ENCODE results near the gene GRIP2. TPM values are rescaled to one million over a fixed set of nuclear protein-coding genes. Genes with fewer than 3 reads are reported as not detected.

The GRIP2 gene
- polyA plus RNA-seq, 6 donors from 2014 or later, result 0.09 TPM; not detected in 5

DNA sequence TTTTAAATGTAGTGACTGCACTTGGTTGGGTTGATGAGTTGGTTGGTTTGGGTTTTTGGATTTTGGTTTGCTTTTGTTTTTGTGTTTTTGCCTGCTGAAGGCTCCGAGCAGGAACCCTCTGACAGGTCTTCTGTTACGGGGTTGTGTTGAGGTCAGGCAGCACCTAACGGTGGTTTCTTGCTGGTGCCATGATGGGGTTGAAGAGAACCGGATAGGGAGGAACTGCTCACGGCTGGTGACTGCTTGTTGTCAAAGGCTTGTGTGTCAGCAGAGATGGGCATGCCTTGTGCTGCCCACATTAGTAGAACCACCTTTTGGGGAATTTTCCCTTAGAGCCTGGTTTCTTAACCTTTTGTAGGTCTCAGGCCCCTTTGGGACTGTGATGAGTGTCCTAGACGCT is 95.8 kb downstream of the GRIP2 start:
- no peak for DNase-seq
- no peaks in the 10 kb centered on the region for H3K27me3 Mint-ChIP-seq
- peaks cover 13 to 23% (median 20%) of the 10 kb centered on the region in 3 donors for H3K4me1 Mint-ChIP-seq
- no peak overlapping the region for H3K4me3 Mint-ChIP-seq
- peak overlapping the region in 1 of 6 donors; percentile 39 for H3K27ac Mint-ChIP-seq
- H3K9me3 Mint-ChIP-seq, result no peaks in the 10 kb centered on the region
- ATAC-seq (ENCODE audit: low read depth in 2 of 2), result no peak
- H3K36me3 Mint-ChIP-seq, result peaks cover 28 to 30% of the 10 kb centered on the region in 2 donors

DNA sequence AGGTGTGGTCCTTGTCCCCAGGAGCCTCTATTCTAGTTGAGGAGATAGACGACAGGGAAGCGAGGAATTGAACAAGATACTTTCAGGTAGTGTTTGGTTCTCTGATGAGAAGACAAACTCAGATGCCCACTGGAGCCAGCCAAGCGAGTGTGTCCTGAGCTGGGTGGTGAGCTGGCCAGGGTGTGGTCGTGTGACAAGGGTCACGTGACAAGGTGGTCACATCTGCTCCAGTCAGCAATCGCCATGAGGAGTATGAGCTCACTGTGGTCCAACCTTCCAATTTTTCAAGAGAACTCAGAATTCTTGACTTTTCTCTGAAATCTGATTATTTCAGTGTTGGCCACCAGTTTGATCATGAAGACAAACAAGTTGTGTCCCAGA is 98.2 kb downstream of the GRIP2 start:
- DNase-seq (no peak), ATAC-seq (ENCODE audit: low read depth in 2 of 2) (no peak)
- no peaks in the 10 kb centered on the region for H3K27me3 Mint-ChIP-seq
- peaks cover 22 to 37% (median 34%) of the 10 kb centered on the region in 3 donors for H3K4me1 Mint-ChIP-seq
- H3K36me3 Mint-ChIP-seq, result peaks cover 13 to 22% of the 10 kb centered on the region in 2 donors
- H3K9me3 Mint-ChIP-seq, result no peaks in the 10 kb centered on the region
- H3K4me3 Mint-ChIP-seq, result no peak overlapping the region
- no peak overlapping the region for H3K27ac Mint-ChIP-seq

DNA sequence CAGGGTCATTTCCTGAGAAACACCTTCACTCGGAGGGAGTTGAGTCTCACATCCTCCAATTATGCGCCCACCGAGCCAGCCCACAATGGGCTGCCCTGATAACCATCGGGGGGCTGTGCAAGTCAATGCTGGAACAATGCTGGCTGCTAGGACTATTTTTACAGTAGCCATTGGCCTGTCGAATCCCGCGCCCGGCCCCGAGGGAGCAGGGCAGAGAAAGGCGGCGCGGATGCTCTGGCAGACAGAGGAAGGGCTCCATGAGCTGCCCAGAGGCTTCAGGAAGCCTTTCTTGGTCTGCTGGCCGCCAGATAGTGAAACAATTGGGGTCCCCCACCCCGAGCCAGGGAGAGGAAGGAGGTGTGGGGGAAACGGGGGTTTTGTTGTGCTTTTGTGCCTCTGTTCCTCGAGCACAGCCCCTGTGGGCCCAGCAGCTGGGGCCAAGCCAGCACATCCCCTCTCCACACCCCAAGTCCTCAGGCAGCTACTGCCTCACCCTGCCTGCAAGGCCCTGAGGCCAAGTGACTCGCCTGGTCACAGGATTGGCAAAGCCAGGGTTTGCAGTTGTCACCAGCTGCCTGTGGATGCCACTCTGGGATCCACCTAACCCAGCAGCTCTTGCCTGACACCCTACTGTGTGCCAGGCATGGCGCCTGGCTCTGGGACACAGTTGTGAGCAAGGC is 98.8 kb downstream of the GRIP2 start:
- no peak for ATAC-seq (ENCODE audit: low read depth in 2 of 2)

DNA sequence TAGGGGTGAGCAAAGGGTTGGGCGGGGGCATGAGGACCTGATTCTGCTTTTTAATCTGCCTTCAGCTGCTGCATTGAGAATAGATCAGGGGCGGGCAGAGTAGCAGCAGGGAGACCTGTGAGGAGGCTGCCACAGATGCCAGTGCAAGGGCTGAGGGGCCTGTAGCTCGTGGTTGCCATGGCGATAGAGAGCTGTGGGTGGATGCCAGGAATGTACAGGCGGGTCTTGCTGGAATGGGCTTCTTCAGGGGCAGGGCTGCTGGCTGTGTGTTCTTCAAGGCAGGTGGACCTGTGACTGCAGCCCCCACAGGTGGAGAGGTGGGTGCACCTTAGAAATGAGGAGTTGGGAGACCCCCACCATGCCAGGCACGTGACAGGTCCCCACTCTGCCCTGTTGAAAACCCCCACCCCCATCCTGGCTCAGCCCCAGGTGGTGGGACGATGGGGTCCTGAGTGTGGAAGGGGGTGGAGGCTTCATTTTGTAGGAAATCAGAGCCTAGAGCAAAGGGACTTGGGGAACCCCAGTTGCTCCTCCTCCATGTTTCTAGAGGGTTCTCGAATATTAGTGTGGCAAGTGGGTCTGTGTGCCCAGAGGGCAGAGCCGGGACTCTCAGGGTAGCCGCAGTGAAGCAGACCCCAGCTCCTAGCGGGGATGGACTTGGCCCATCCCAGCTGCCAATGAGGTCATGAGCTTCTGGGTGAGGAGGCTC is 99.5 kb downstream of the GRIP2 start:
- H3K36me3 Mint-ChIP-seq, result peaks cover 5 to 10% of the 10 kb centered on the region in 2 donors
- H3K27ac Mint-ChIP-seq, result peak overlapping the region in 3 of 6 donors; percentile 26 to 82 (median 71)
- H3K4me3 Mint-ChIP-seq, result peak overlapping the region in 2 of 8 donors; percentile 66
- H3K9me3 Mint-ChIP-seq, result no peaks in the 10 kb centered on the region
- H3K27me3 Mint-ChIP-seq, result no peaks in the 10 kb centered on the region
- peak in 1 of 2 donors; percentile 7 for ATAC-seq (ENCODE audit: low read depth in 2 of 2)
- H3K4me1 Mint-ChIP-seq, result peaks cover 26 to 47% (median 39%) of the 10 kb centered on the region in 3 donors
- DNase-seq, result no peak

More for the DNA sequence above, 98.8 kb downstream of the GRIP2 start:
- H3K4me1 Mint-ChIP-seq, result peaks cover 26 to 42% (median 39%) of the 10 kb centered on the region in 3 donors
- H3K27ac Mint-ChIP-seq, result no peak overlapping the region
- no peak overlapping the region for H3K4me3 Mint-ChIP-seq
- DNase-seq, result no peak
- no peaks in the 10 kb centered on the region for H3K9me3 Mint-ChIP-seq
- H3K27me3 Mint-ChIP-seq, result no peaks in the 10 kb centered on the region
- peaks cover 10 to 17% of the 10 kb centered on the region in 2 donors for H3K36me3 Mint-ChIP-seq

DNA sequence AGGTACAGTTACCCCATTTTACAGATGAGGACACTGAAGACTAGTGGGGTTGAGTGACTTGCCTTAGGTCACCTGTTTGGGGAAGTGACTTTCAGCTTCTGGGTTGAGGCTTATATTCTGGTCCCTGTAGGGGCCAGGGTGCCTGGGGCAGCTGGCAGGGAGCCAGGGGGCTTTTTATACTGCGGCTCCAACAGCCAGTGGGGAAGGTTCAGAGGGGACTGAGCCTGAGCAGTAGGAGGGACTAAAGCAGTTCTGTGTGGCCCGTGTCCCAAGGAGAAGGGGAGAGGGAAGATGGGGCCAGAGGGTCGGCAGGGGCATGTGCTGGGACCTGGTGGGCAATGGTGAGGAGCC is 100.0 kb downstream of the GRIP2 start:
- peaks cover 26 to 52% (median 40%) of the 10 kb centered on the region in 3 donors for H3K4me1 Mint-ChIP-seq
- H3K27me3 Mint-ChIP-seq, result no peaks in the 10 kb centered on the region
- peak overlapping the region in 4 of 8 donors; percentile 32 to 71 (median 68) for H3K4me3 Mint-ChIP-seq
- no peaks in the 10 kb centered on the region for H3K9me3 Mint-ChIP-seq
- DNase-seq (no peak), ATAC-seq (ENCODE audit: low read depth in 2 of 2) (peak; percentile 72)
- peak overlapping the region in 4 of 6 donors; percentile 26 to 82 (median 74) for H3K27ac Mint-ChIP-seq
- peaks cover 5 to 7% of the 10 kb centered on the region in 2 donors for H3K36me3 Mint-ChIP-seq

DNA sequence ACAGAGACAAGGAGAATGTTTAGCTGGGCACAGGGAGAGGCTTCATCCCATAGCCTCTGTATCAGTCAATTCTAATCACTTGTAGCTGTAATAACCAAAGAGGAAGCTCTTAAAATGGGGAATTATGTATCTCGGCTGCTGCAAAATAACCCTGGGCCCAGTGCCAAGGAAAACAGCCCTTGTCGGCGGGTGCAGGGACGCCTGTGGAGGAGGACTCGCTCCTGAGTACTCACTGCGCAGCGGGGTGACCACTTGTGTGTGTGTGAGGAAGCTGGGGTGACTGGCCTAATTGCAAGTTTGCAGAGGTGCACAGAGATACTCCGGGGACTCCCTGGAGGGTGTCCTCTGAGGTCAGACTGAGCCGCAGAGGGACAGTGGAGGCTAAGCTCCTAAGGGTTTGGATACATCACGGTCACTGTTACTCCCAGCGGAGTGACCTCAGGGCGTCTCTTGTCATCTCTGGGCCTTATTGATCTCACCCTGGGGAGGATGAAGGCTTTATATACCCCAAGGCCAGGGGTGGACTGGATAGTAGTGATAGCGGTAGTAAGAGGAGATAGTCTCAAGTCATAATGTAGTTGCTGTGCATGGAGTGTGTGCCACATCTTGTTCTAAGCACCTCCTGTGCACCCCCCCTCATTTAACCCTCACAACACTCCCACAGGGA is 100.5 kb downstream of the GRIP2 start:
- H3K36me3 Mint-ChIP-seq, result peaks cover 5 to 7% of the 10 kb centered on the region in 2 donors
- H3K9me3 Mint-ChIP-seq, result no peaks in the 10 kb centered on the region
- peak; percentile 59 to 64 for ATAC-seq (ENCODE audit: low read depth in 2 of 2)
- peak overlapping the region; percentile 13 to 75 (median 66) for H3K4me3 Mint-ChIP-seq
- H3K27ac Mint-ChIP-seq, result peak overlapping the region; percentile 54 to 87 (median 72)
- H3K4me1 Mint-ChIP-seq, result peaks cover 30 to 57% (median 45%) of the 10 kb centered on the region in 3 donors
- H3K27me3 Mint-ChIP-seq, result no peaks in the 10 kb centered on the region
- no peak for DNase-seq

Other genes starting within 250 kb of the GRIP2 start
- gene SLC6A6, start 137.7 kb downstream of the GRIP2 start, polyA plus RNA-seq (ENCODE audit: low read depth in 6 of 6), result 1 to 10 TPM; 4.7 to 9.1 (median 6.2) TPM
- gene CCDC174, start 111.4 kb upstream of the GRIP2 start, polyA plus RNA-seq (ENCODE audit: low read depth in 6 of 6), result 10 to 100 TPM; 18.8 to 27.0 (median 22.9) TPM
- gene C3orf20, start 134.8 kb upstream of the GRIP2 start, polyA plus RNA-seq (ENCODE audit: low read depth in 6 of 6), result not detected